Mesodermal cell (in vitro differentiated cells): ENCODE results near the gene PIK3CA. TPM values are rescaled to one million over a fixed set of nuclear protein-coding genes. Genes with fewer than 3 reads are reported as not detected.
A peak's percentile ranks its signal among the peaks of the same experiment; 100 is the strongest.
"Not testable (repeated sequence)": the region's sequence is repeated elsewhere in the genome, so short reads cannot be mapped to it uniquely, and the experiment has no call there.

ENCODE experiments used
- H3K27ac ChIP-seq: 2 replicates; pipeline ENCODE4 v1.7.0; 2013; ENCODE audit warnings: mild to moderate bottlenecking, low read depth, low read length, moderate library complexity; ENCODE audit not compliant: severe bottlenecking
- H3K36me3 ChIP-seq: 2 replicates; pipeline ENCODE4 v1.7.1; 2013; ENCODE audit warnings: mild to moderate bottlenecking, low read length, moderate library complexity; ENCODE audit not compliant: control insufficient read depth, insufficient read depth
- H3K4me1 ChIP-seq: one replicate; pipeline ENCODE4 v1.7.1; 2013; ENCODE audit warnings: mild to moderate bottlenecking, low read length; ENCODE audit not compliant: insufficient read depth, control insufficient read depth, poor library complexity, severe bottlenecking
- H3K4me3 ChIP-seq: 2 replicates; pipeline ENCODE4 v1.7.0; 2013; ENCODE audit warnings: low read length, control low read depth, mild to moderate bottlenecking; ENCODE audit not compliant: insufficient read depth, poor library complexity, severe bottlenecking; ENCODE audit errors: extremely low read depth
- H3K9me3 ChIP-seq: 2 replicates; pipeline ENCODE4 v1.7.1; 2013; ENCODE audit warnings: mild to moderate bottlenecking, low read length, moderate library complexity; ENCODE audit not compliant: control insufficient read depth
- WGBS, 2 experiments: methylation state at CpG; one replicate each; pipeline ENCODE4 v1.1.5; 2013; ENCODE audit warnings: missing lambda C conversion rate in 2 of 2; ENCODE audit not compliant: insufficient coverage in 2 of 2; 5-methylcytosine and 5-hydroxymethylcytosine counted together
- polyA plus RNA-seq, 2 experiments: library from polyadenylated mRNA; stranded (reverse); fragments of 50-300 nt; gene quantifications; one replicate each; pipeline ENCODE4 v1.2.3, GENCODE V29; 2013

The PIK3CA gene
- polyA plus RNA-seq (2013, experiment 1 of 2): 16.7 TPM
- polyA plus RNA-seq (2013, experiment 2 of 2): 17.1 TPM

DNA sequence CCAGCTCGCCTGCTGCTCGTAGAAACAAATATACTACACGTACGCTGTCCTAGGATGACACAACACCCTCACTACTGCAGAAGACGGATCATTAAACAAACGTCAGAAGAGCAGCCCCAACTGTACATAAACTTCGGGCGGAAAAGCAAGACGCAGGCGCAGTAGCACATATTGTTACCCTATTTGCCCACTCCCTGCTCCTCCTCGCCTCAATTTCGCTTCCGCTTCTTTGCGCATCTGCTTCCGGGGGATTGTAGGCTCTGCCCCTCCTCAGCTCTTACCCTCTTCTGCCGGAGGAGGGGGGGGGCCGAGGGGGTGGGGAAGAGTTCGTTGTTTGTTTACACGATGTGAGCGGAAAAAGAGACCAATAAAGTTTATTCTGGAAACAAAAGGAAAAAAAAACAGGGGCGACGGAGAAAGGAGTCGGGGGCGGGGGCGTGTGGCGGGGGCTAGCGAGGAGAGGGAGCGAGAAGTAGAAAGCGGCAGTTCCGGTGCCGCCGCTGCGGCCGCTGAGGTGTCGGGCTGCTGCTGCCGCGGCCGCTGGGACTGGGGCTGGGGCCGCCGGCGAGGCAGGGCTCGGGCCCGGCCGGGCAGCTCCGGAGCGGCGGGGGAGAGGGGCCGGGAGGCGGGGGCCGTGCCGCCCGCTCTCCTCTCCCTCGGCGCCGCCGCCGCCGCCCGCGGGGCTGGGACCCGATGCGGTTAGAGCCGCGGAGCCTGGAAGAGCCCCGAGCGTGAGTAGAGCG is at the start of gene PIK3CA:
Gene PIK3CA (plus strand): TSS at position 485 of the 743 bp plus-strand sequence. CDS start 50,469 bp downstream, outside the sequence.
- H3K4me3 ChIP-seq: peak within 1 kb of the TSS; percentile 90
- peaks cover 8% of the 10 kb centered on the region for H3K4me1 ChIP-seq
- no peaks in the 10 kb centered on the region for H3K36me3 ChIP-seq
- 0% methylated on average over 10 to 38 of the region's 67 CpGs for WGBS, 2 experiments
- peak within 1 kb of the TSS; percentile 91 for H3K27ac ChIP-seq
- no peaks in the 10 kb centered on the region for H3K9me3 ChIP-seq

DNA sequence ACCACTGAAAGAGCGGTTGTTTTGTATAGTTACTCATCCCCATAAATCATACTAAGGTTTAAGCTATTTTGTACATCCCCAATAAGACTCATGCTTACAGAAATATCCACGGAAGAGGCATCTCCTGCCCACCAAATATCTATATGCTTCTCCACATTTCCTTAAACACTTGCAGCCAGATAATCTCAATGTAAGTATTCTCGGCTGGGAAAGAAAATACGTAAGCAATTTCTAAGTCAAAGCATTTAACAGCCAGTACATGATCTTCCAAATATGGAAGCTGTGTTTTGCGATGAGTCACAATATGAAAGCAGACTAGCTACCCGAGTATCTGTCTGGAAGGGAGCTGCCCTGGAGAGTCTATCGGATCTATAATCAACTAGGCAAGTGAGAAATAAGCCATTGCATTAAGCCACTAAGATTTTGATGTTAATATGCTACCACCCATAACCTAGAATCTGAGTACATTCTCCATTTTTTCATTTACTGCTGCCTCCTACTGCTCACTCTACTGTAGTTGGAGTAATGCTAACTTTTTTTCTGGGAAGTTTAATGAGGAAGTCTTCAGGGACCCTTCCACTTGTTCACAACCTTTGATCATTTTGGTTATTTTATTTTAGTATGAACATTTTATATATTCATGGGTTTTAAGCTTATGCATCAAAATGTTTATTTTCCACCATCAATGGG is 49.6 kb upstream of the PIK3CA start:
- Histone ChIP-seq H3K9me3 (no peaks in the 10 kb centered on the region), H3K36me3 (no peaks in the 10 kb centered on the region), H3K4me1 (no peaks in the 10 kb centered on the region), H3K4me3 (no peak overlapping the region), H3K27ac (no peak overlapping the region)
- WGBS, 2 experiments: 67 to 89% methylated on average over 3 to 4 of the region's 7 CpGs

DNA sequence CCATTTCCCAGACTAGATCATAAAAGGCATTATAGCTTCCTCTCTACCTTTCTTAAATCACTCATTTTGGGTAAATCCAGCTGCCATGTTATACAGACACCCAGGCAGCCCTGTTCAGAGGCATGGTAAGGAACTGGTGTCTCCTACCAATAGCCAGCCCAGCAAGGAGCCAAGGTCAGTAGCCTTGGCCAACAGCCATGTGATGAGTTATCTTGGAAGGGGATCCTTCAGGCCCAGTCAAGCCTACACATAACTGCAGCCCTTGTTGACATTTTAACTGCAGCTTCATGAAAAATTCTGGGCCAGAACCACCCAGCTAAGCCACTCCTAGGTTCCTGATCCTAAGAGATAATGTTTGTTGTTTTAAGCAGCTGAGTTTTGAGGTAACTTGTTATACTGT is 47.5 kb upstream of the PIK3CA start:
- H3K36me3 ChIP-seq: no peaks in the 10 kb centered on the region
- no peaks in the 10 kb centered on the region for H3K4me1 ChIP-seq
- H3K9me3 ChIP-seq: no peaks in the 10 kb centered on the region
- H3K4me3 ChIP-seq: no peak overlapping the region
- no peak overlapping the region for H3K27ac ChIP-seq

DNA sequence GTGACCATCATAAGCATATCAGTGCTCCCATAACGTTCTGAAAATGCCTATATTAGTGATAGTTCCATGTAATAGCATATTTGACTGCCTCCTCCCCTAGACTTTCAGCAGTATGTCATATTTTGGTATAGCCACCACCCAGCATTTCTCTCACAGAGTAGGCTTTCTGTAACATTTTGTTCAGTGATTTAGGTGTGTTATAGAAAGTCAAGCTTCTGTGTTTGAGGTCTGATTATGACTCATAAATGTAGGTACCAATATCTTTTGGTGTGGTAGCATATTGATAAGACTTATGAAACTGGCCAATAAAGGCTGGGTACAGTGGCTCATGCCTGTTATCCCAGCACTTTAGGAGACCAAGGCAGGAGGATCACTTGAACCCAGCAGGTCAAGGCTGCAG is 42.3 kb upstream of the PIK3CA start:
- Histone ChIP-seq H3K36me3 (no peaks in the 10 kb centered on the region), H3K9me3 (peaks cover 8% of the 10 kb centered on the region), H3K4me1 (no peaks in the 10 kb centered on the region), H3K4me3 (no peak overlapping the region), H3K27ac (no peak overlapping the region)
- WGBS, 2 experiments: no CpG with 5 or more reads among the region's 1 CpG

DNA sequence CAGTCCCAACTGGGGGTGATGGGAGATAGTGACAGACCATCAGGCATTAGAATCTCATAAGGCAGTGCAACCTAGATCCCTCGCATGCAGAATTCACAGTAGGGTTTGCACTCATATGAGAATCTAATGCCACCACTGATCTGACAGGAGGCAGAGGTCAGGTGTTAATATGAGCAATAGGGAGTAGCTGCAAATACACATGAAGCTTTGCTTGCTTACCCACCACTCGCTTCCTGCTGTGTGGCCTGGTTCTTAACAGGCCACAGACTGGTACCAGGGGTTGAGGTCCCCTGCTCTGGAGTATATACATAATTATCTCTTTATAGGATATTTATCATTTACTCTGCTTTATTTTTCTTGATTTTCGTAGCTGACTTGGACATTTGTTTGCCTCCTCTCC is 40.5 kb upstream of the PIK3CA start:
- no peak overlapping the region for H3K27ac ChIP-seq
- WGBS, 2 experiments: 83% methylated on average over 1 of the region's 3 CpGs; no CpG with 5 or more reads in 1 of the 2 experiments
- H3K36me3 ChIP-seq: no peaks in the 10 kb centered on the region
- no peak overlapping the region for H3K4me3 ChIP-seq
- peaks cover 11% of the 10 kb centered on the region for H3K9me3 ChIP-seq
- H3K4me1 ChIP-seq: no peaks in the 10 kb centered on the region

DNA sequence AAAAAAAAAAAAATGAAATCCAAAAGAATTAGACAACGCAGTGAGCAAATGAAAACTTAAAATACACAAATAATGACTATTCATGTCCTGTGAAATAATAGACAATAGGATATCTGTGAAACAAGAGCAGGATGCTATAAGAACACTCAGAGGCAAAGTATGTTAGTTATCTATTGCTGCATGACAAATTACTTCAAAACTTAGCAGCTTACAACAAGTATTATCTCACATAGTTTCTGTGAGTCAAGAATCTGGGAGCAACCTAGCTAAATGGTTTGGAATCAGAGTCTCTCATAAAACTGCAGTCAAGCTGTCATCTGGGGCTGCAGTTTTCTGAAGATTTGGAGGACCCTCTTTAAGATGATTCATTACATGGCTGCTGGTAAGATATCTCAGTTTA is 40.1 kb upstream of the PIK3CA start:
- Histone ChIP-seq H3K27ac (no peak overlapping the region), H3K4me1 (no peaks in the 10 kb centered on the region), H3K9me3 (peaks cover 11% of the 10 kb centered on the region), H3K4me3 (no peak overlapping the region), H3K36me3 (no peaks in the 10 kb centered on the region)
- no CpG with 5 or more reads among the region's 1 CpG for WGBS, 2 experiments

DNA sequence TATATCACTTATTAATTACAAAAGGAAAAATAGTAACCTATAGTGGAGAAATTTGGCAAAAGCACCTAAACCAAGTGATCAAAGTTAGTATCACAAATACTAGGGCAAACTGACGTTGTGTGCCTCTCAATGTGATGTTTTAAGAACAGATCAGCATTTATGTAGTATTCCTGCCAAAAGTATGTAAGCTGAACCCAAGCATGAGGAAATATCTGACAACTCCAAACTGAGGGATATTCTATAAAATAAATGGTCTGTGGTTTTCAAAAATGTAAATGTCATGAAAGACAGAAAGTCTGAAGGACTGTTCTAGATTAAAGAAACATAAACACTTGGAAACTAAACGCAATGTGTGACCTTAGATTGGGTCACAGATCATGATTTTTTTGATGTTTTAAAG is 34.3 kb upstream of the PIK3CA start:
- no peak overlapping the region for H3K27ac ChIP-seq
- no peaks in the 10 kb centered on the region for H3K4me1 ChIP-seq
- no peak overlapping the region for H3K4me3 ChIP-seq
- WGBS, 2 experiments: 86 to 100% methylated on average over 1 of the region's 2 CpGs
- peaks cover 8% of the 10 kb centered on the region for H3K9me3 ChIP-seq
- H3K36me3 ChIP-seq: no peaks in the 10 kb centered on the region

DNA sequence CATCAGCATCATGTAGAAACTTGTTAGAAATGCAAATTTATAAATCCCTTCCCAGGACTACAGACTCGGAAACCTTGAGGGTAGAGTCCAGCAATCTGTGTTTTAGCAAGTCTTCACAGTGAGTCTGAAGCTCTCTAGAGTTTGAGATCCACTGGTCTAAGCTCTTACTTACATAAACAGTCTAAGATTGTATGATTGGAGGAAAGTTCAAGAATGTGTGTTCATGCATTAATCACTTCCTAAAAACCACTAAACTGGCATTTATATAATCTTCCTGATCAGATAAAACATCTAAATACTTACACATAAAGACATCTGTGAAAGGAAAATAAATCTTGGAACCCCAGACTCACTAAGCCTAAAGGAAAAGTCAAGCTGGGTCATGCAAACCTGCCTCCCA is 32.7 kb upstream of the PIK3CA start:
- not testable (repeated sequence) for H3K36me3 ChIP-seq, H3K4me1 ChIP-seq, H3K4me3 ChIP-seq, H3K27ac ChIP-seq, H3K9me3 ChIP-seq
- whole genome bisulfite sequencing, 2 experiments: 80% methylated on average over 1 of the region's 1 CpG; no CpG with 5 or more reads in 1 of the 2 experiments

DNA sequence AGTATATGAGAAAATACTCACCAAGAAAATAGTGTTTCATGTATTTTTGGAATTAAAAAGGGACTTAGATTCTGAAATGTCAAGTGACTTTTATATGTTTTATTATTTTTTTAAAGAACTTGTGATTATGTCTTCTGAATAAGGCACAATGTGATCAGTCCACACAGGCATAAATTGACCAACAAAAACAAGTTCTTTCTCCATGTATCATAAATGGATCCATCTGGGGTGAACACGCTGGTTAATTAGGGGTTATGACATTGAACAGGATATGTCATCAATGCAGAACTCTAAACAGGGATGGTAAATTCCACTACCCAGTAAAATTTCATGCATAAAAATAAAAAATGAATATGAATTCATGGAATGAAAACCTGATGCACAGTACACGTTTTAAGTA is 31.3 kb upstream of the PIK3CA start:
- Histone ChIP-seq H3K4me3 (no peak overlapping the region), H3K27ac (no peak overlapping the region), H3K9me3 (peaks cover 2% of the 10 kb centered on the region), H3K4me1 (no peaks in the 10 kb centered on the region), H3K36me3 (no peaks in the 10 kb centered on the region)
- WGBS, 2 experiments: no CpG with 5 or more reads among the region's 2 CpGs

DNA sequence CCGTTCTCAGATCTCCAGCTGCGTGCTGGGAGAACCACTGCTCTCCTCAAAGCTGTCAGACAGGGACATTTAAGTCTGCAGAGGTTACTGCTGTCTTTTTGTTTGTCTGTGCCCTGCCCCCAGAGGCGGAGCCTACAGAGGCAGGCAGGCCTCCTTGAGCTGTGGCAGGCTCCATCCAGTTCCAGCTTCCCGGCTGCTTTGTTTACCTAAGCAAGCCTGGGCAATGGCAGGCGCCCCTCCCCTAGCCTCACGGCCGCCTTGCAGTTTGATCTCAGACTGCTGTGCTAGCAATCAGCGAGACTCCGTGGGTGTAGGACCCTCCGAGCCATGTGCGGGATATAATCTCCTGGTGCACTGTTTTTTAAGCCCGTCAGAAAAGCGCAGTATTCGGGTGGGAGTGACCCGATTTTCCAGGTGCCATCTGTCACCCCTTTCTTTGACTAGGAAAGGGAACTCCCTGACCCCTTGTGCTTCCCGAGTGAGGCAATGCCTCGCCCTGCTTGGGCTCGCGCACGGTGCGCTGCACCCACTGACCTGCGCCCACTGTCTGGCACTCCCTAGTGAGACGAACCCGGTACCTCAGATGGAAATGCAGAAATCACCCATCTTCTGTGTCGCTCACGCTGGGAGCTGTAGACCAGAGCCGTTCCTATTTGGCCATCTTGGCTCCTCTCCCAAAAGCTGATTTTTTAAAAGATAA is 15.8 kb upstream of the PIK3CA start:
- not testable (repeated sequence) for H3K4me1 ChIP-seq, H3K4me3 ChIP-seq, H3K27ac ChIP-seq, H3K36me3 ChIP-seq, H3K9me3 ChIP-seq
- WGBS, 2 experiments: 84 to 87% methylated on average over 16 of the region's 27 CpGs
